Chondrocyte (in vitro differentiated cells): Measurements from ENCODE around the gene NANOS1. TPM values are rescaled to one million over a fixed set of nuclear protein-coding genes. Genes with fewer than 3 reads are reported as not detected.
"Not testable (repeated sequence)": the region's sequence is repeated elsewhere in the genome, so short reads cannot be mapped to it uniquely, and the experiment has no call there.

Experiments
- DNase-seq: peaks from one replicate; pipeline ENCODE4 v3.0.0; 2021; ENCODE audit warnings: mixed read lengths, low spot score
- H3K27ac Mint-ChIP-seq: one replicate; pipeline ENCODE4 v1.8.0; 2021; ENCODE audit warnings: mild to moderate bottlenecking, moderate library complexity, mixed read lengths; ENCODE audit not compliant: unreplicated experiment
- H3K27me3 Mint-ChIP-seq: 2 replicates; pipeline ENCODE4 v1.8.0; 2021; ENCODE audit warnings: low read depth, mixed read lengths
- H3K36me3 Mint-ChIP-seq: 2 replicates; pipeline ENCODE4 v1.8.0; 2021; ENCODE audit warnings: low read depth, mixed read lengths
- H3K4me1 Mint-ChIP-seq: 2 replicates; pipeline ENCODE4 v1.8.0; 2021; ENCODE audit warnings: low read depth, mild to moderate bottlenecking, mixed read lengths
- H3K4me3 Mint-ChIP-seq: one replicate; pipeline ENCODE4 v1.8.0; 2021; ENCODE audit warnings: mild to moderate bottlenecking, moderate library complexity, mixed read lengths; ENCODE audit not compliant: unreplicated experiment
- H3K9me3 Mint-ChIP-seq: 2 replicates; pipeline ENCODE4 v1.8.0; 2021; ENCODE audit warnings: low read depth, mixed read lengths
- CTCF ChIP-seq: fragments of 200-600 bp; sonication (generic); IDR thresholded peaks from 2 replicates; pipeline ENCODE4 v1.5.0; 2021; ENCODE audit warnings: antibody characterized with exemption, mild to moderate bottlenecking, moderate library complexity
- total RNA-seq: library from RNA; stranded (reverse); gene quantifications from 3 replicates; pipeline ENCODE4 v1.2.1, GENCODE V29; 2021

Gene NANOS1
- total RNA-seq, 1 donor from 2014 or later, result 3.8 TPM

GRCh38 chr10:119025776-119026175 lies 3.7 kb upstream of the NANOS1 start:
- Mint-ChIP-seq H3K4me3 (no peak overlapping the region), H3K27ac (peak overlapping the region; percentile 93), H3K4me1 (peaks cover 52% of the 10 kb centered on the region), H3K27me3 (no peaks in the 10 kb centered on the region), H3K36me3 (no peaks in the 10 kb centered on the region), H3K9me3 (no peaks in the 10 kb centered on the region)
- no peak for TF ChIP-seq CTCF
- DNase-seq, result no peak

GRCh38 chr10:119026301-119027110 lies 3.0 kb upstream of the NANOS1 start:
- no peaks in the 10 kb centered on the region for H3K9me3 Mint-ChIP-seq
- TF ChIP-seq CTCF, result no peak
- H3K4me1 Mint-ChIP-seq, result peaks cover 60% of the 10 kb centered on the region
- no peak overlapping the region for H3K4me3 Mint-ChIP-seq
- no peaks in the 10 kb centered on the region for H3K36me3 Mint-ChIP-seq
- H3K27me3 Mint-ChIP-seq, result no peaks in the 10 kb centered on the region
- H3K27ac Mint-ChIP-seq, result peak overlapping the region; percentile 93
- DNase-seq, result no peak

- Mint-ChIP-seq H3K4me1 (peaks cover 59% of the 10 kb centered on the region), H3K27ac (peak overlapping the region; percentile 45)
- H3K36me3 Mint-ChIP-seq, H3K4me3 Mint-ChIP-seq, H3K9me3 Mint-ChIP-seq, H3K27me3 Mint-ChIP-seq, DNase-seq: not testable (repeated sequence)
Measured at GRCh38 chr10:119028445-119028899, 1.0 kb upstream of the NANOS1 start.

GRCh38 chr10:119028900-119029612 lies 458 bp upstream of the NANOS1 start:
- Mint-ChIP-seq H3K4me3 (peak overlapping the region; percentile 51), H3K27me3 (no peaks in the 10 kb centered on the region), H3K36me3 (peaks cover 3% of the 10 kb centered on the region), H3K4me1 (peaks cover 53% of the 10 kb centered on the region), H3K9me3 (no peaks in the 10 kb centered on the region), H3K27ac (no peak overlapping the region)
- TF ChIP-seq CTCF, result peak; percentile 60
- peak; percentile 95 for DNase-seq

GRCh38 chr10:119030421-119031250 lies 1.1 kb downstream of the NANOS1 start:
- peak overlapping the region; percentile 65 for H3K4me3 Mint-ChIP-seq
- no peak for DNase-seq
- H3K36me3 Mint-ChIP-seq, result peaks cover 10% of the 10 kb centered on the region
- TF ChIP-seq CTCF, result peak; percentile 34
- no peak overlapping the region for H3K27ac Mint-ChIP-seq
- peaks cover 41% of the 10 kb centered on the region for H3K4me1 Mint-ChIP-seq
- H3K9me3 Mint-ChIP-seq, result no peaks in the 10 kb centered on the region
- no peaks in the 10 kb centered on the region for H3K27me3 Mint-ChIP-seq
